OCI-LY7 (cell line): ENCODE data around the gene VASH2.

Experiments
- EZH2phosphoT487 ChIP-seq: fragments of 200-600 bp; sonication (generic); IDR thresholded peaks from 2 replicates; pipeline ENCODE4 v1.6.1; 2018; ENCODE audit warnings: low read depth, borderline replicate concordance, mild to moderate bottlenecking, mixed run types, antibody characterized with exemption, low read length, moderate library complexity, mixed read lengths
- TF ChIP-seq, protein P1 (sequence below): fragments of 200-600 bp; sonication (generic); conservative IDR thresholded peaks from 2 replicates; pipeline ENCODE4 v1.5.1; 2014; ENCODE audit warnings: mild to moderate bottlenecking, antibody characterized with exemption, low read length, moderate library complexity, mixed read lengths

DNA sequence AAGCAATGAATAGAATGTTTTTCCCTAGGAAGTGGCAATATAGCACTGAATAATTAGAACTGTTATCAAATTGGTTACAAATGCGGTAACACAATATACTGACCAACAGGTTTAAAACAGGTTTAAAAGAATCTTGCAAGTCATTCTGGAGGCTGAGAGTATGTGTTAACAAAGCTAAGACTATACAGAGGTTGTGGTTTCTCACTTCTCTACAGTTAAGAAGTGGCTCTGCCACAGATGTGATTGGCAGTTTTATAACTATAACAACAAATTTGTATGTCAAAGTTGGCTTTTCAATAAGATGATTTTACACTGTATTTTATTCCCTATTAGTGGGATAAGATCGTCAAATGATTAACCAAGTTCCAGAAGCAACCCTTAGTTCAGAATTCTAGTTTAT, 58.2 kb downstream of the VASH2 start:
- TF ChIP-seq, protein P1, sequence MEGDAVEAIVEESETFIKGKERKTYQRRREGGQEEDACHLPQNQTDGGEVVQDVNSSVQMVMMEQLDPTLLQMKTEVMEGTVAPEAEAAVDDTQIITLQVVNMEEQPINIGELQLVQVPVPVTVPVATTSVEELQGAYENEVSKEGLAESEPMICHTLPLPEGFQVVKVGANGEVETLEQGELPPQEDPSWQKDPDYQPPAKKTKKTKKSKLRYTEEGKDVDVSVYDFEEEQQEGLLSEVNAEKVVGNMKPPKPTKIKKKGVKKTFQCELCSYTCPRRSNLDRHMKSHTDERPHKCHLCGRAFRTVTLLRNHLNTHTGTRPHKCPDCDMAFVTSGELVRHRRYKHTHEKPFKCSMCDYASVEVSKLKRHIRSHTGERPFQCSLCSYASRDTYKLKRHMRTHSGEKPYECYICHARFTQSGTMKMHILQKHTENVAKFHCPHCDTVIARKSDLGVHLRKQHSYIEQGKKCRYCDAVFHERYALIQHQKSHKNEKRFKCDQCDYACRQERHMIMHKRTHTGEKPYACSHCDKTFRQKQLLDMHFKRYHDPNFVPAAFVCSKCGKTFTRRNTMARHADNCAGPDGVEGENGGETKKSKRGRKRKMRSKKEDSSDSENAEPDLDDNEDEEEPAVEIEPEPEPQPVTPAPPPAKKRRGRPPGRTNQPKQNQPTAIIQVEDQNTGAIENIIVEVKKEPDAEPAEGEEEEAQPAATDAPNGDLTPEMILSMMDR: no peak
- TF ChIP-seq EZH2phosphoT487: no peak
